ENCODE measurements around the gene DOCK8.

DOCK8 gene

DNA sequence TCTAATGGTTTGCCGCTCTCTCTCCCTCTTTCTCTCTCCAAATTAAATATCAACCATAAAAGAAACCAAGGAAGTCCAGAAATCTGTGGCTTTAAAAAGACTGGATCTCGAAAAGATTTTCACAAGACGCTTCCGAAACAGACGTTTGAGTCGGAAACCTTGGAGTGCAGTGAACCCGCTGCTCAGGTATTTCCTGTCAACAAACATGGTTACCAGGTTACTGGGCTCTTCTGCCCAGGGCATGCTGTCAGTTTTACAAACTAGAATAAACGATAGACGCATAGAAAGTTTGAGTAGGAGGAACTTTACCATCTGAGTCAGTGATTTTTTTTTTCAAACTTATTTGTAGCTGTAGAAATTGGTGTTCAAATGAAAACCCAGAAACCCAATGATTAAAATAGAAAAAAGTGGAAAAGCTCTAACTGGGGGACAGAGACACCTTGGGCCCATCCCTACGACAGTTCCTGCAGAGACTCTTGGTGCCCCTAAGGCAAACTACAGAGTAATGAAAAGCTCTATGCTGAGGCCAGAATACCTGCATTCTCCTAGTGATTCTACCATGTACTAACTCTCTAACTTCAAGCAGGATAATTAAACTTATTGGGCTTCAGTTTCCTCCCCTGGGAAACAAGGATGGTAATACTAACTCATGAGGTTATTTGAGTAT, 90.0 kb downstream of the DOCK8 start:
- Histone ChIP-seq H3K4me3 (ENCODE audit: low read length) (no peak overlapping the region), H3K4me1 (ENCODE audit: control insufficient read depth, insufficient read depth, low read length) (no peaks in the 10 kb centered on the region), H3K27me3 (ENCODE audit: control insufficient read depth, insufficient read depth, low read length) (no peaks in the 10 kb centered on the region), H3K9me3 (ENCODE audit: control insufficient read depth, low read length) (no peaks in the 10 kb centered on the region), H3K9ac (ENCODE audit: low read length) (no peak overlapping the region), H3K36me3 (ENCODE audit: control insufficient read depth, insufficient read depth, low read length) (no peaks in the 10 kb centered on the region)

GRCh38 chr9:306907-307306, 92.2 kb downstream of the DOCK8 start:
- no peak overlapping the region for H3K9ac ChIP-seq (ENCODE audit: low read length)
- no peaks in the 10 kb centered on the region for H3K36me3 ChIP-seq (ENCODE audit: control insufficient read depth, insufficient read depth, low read length)
- H3K27me3 ChIP-seq (ENCODE audit: control insufficient read depth, insufficient read depth, low read length), result no peaks in the 10 kb centered on the region
- no peaks in the 10 kb centered on the region for H3K4me1 ChIP-seq (ENCODE audit: control insufficient read depth, insufficient read depth, low read length)
- H3K9me3 ChIP-seq (ENCODE audit: control insufficient read depth, low read length), result no peaks in the 10 kb centered on the region
- no peak overlapping the region for H3K4me3 ChIP-seq (ENCODE audit: low read length)

- Histone ChIP-seq H3K27me3 (ENCODE audit: control insufficient read depth, insufficient read depth, low read length) (no peaks in the 10 kb centered on the region), H3K4me3 (ENCODE audit: low read length) (no peak overlapping the region), H3K9me3 (ENCODE audit: control insufficient read depth, low read length) (no peaks in the 10 kb centered on the region), H3K4me1 (ENCODE audit: control insufficient read depth, insufficient read depth, low read length) (no peaks in the 10 kb centered on the region), H3K36me3 (ENCODE audit: control insufficient read depth, insufficient read depth, low read length) (no peaks in the 10 kb centered on the region), H3K9ac (ENCODE audit: low read length) (no peak overlapping the region)
These were observed 97.2 kb downstream of the DOCK8 start for GRCh38 chr9:311841-312240.

GRCh38 chr9:312596-313320, 98.1 kb downstream of the DOCK8 start:
- no peaks in the 10 kb centered on the region for H3K27me3 ChIP-seq (ENCODE audit: control insufficient read depth, insufficient read depth, low read length)
- no peak overlapping the region for H3K4me3 ChIP-seq (ENCODE audit: low read length)
- H3K9me3 ChIP-seq (ENCODE audit: control insufficient read depth, low read length), result no peaks in the 10 kb centered on the region
- H3K36me3 ChIP-seq (ENCODE audit: control insufficient read depth, insufficient read depth, low read length), result no peaks in the 10 kb centered on the region
- H3K4me1 ChIP-seq (ENCODE audit: control insufficient read depth, insufficient read depth, low read length), result no peaks in the 10 kb centered on the region
- no peak overlapping the region for H3K9ac ChIP-seq (ENCODE audit: low read length)

DNA sequence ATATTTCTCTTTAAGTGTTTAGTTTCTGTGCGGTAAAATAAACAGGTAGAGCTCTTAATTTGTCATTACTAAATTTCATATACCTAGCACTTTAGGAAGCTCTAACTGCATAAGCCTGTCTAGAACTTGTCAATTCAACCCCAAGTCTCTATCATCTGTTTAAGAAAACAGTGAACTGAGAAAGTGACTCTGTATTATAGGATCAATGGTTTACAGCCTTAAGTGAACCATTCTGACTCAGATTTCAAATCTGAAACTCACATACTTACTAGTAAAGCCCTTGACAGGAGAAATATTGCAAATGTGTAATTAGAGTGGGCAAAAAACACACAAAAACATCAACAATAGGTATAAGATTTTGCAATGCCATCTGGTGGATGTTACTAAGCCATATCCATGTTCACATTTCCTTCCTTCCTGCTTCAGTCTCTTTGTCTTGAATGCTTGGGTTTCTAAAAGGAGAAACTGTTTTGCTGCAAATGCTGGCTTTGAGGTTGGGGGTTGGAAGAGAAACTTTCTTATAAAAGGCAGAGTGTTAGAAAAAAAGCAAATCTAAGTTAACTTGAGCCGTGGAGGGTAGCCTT, 101.8 kb downstream of the DOCK8 start:
- no peak overlapping the region for H3K9ac ChIP-seq (ENCODE audit: low read length)
- H3K27me3 ChIP-seq (ENCODE audit: control insufficient read depth, insufficient read depth, low read length), result no peaks in the 10 kb centered on the region
- H3K4me1 ChIP-seq (ENCODE audit: control insufficient read depth, insufficient read depth, low read length), result no peaks in the 10 kb centered on the region
- H3K36me3 ChIP-seq (ENCODE audit: control insufficient read depth, insufficient read depth, low read length), result no peaks in the 10 kb centered on the region
- H3K9me3 ChIP-seq (ENCODE audit: control insufficient read depth, low read length), result no peaks in the 10 kb centered on the region
- no peak overlapping the region for H3K4me3 ChIP-seq (ENCODE audit: low read length)

DNA sequence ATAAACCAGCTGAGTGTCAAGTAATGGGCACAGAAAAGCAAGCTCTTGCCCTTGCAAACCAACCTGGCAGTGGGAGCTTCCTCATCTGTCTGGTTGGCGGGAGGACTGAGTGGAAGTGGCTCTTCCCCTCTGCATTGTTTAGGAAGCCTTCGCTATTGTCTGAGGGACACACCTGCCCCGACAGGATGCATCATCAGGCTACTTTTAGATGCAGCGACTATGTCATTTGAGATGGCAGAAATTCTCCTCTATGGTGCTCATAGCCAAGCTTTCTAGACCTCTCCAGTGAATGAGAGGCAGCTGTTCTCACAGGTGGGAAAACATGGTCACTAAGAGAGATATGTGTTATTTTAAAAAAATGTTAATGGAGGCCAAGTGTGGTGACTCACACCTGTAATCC, 104.0 kb downstream of the DOCK8 start:
- Histone ChIP-seq H3K4me1 (ENCODE audit: control insufficient read depth, insufficient read depth, low read length) (no peaks in the 10 kb centered on the region), H3K9me3 (ENCODE audit: control insufficient read depth, low read length) (no peaks in the 10 kb centered on the region), H3K4me3 (ENCODE audit: low read length) (no peak overlapping the region), H3K36me3 (ENCODE audit: control insufficient read depth, insufficient read depth, low read length) (no peaks in the 10 kb centered on the region), H3K9ac (ENCODE audit: low read length) (no peak overlapping the region), H3K27me3 (ENCODE audit: control insufficient read depth, insufficient read depth, low read length) (no peaks in the 10 kb centered on the region)

- Histone ChIP-seq H3K9me3 (ENCODE audit: control insufficient read depth, low read length) (no peaks in the 10 kb centered on the region), H3K9ac (ENCODE audit: low read length) (no peak overlapping the region), H3K27me3 (ENCODE audit: control insufficient read depth, insufficient read depth, low read length) (no peaks in the 10 kb centered on the region), H3K36me3 (ENCODE audit: control insufficient read depth, insufficient read depth, low read length) (no peaks in the 10 kb centered on the region), H3K4me1 (ENCODE audit: control insufficient read depth, insufficient read depth, low read length) (no peaks in the 10 kb centered on the region), H3K4me3 (ENCODE audit: low read length) (no peak overlapping the region)
These were observed 110.3 kb downstream of the DOCK8 start for GRCh38 chr9:324971-325370.

GRCh38 chr9:326667-327066, 112.0 kb downstream of the DOCK8 start:
- Histone ChIP-seq H3K27me3 (ENCODE audit: control insufficient read depth, insufficient read depth, low read length) (no peaks in the 10 kb centered on the region), H3K4me1 (ENCODE audit: control insufficient read depth, insufficient read depth, low read length) (no peaks in the 10 kb centered on the region), H3K9ac (ENCODE audit: low read length) (no peak overlapping the region), H3K36me3 (ENCODE audit: control insufficient read depth, insufficient read depth, low read length) (no peaks in the 10 kb centered on the region), H3K9me3 (ENCODE audit: control insufficient read depth, low read length) (no peaks in the 10 kb centered on the region), H3K4me3 (ENCODE audit: low read length) (no peak overlapping the region)

DNA sequence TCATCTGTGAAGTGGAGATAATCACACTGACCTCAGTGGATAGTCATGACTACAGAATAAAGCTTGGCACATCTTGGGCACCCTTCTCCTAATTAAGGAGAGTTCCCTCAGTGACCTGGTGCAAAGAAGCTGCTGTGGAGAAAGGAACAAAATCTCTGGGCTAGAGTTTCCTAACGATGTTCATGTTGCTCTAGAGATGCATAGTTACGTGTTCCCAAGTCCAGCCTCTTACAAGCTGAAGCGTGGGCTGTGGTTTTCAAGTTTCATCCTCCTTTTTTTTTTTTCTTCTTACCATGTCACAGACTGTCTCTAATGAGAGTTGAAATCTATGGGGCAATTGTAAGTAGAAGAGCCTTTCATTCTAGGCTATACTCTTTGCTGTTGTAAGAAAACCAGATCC, 113.8 kb downstream of the DOCK8 start:
- Histone ChIP-seq H3K4me3 (ENCODE audit: low read length) (no peak overlapping the region), H3K36me3 (ENCODE audit: control insufficient read depth, insufficient read depth, low read length) (no peaks in the 10 kb centered on the region), H3K27me3 (ENCODE audit: control insufficient read depth, insufficient read depth, low read length) (no peaks in the 10 kb centered on the region), H3K4me1 (ENCODE audit: control insufficient read depth, insufficient read depth, low read length) (no peaks in the 10 kb centered on the region), H3K9me3 (ENCODE audit: control insufficient read depth, low read length) (no peaks in the 10 kb centered on the region), H3K9ac (ENCODE audit: low read length) (no peak overlapping the region)

DNA sequence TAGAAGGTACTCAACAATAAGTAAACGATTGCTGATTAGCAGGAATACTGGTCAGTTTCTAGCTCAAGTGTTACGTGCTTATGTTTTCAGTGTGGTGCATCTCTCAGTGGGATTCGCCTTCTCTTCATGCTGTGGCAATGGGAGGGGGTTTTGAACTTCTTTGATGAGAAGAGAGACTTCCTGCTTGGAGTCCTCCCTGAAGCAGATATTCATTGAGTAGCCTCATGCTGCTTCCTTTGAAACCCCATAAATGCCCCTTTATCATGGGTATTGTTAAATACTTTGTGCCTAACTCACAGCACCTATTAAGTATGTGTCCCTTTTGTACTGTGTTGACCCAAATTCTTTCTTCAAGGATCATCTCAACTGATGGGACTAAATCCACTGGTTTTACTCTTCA, 116.5 kb downstream of the DOCK8 start:
- Histone ChIP-seq H3K4me3 (ENCODE audit: low read length) (no peak overlapping the region), H3K27me3 (ENCODE audit: control insufficient read depth, insufficient read depth, low read length) (no peaks in the 10 kb centered on the region), H3K9me3 (ENCODE audit: control insufficient read depth, low read length) (no peaks in the 10 kb centered on the region), H3K36me3 (ENCODE audit: control insufficient read depth, insufficient read depth, low read length) (no peaks in the 10 kb centered on the region), H3K4me1 (ENCODE audit: control insufficient read depth, insufficient read depth, low read length) (peaks cover 18% of the 10 kb centered on the region), H3K9ac (ENCODE audit: low read length) (no peak overlapping the region)

DNA sequence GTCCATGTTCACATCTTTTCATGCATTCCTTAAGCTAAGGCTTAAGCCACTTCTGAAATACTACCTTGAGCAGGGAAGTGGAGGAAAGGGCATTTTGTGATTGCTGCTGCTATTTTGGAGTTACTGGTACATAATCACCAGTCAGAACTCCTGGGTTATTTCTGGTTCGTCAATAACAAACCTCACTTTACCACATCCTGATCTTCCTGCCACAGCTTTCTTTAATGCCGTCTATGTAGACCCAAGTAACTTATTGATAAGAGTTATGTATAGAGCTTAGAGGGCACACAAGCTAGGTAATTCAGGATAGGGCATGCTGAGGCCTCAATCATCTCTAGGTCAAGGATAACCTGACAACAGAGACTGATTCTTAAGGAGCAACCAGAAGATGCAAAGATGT, 120.7 kb downstream of the DOCK8 start:
- no peaks in the 10 kb centered on the region for H3K9me3 ChIP-seq (ENCODE audit: control insufficient read depth, low read length)
- peaks cover 30% of the 10 kb centered on the region for H3K4me1 ChIP-seq (ENCODE audit: control insufficient read depth, insufficient read depth, low read length)
- no peaks in the 10 kb centered on the region for H3K27me3 ChIP-seq (ENCODE audit: control insufficient read depth, insufficient read depth, low read length)
- no peak overlapping the region for H3K4me3 ChIP-seq (ENCODE audit: low read length)
- H3K9ac ChIP-seq (ENCODE audit: low read length), result no peak overlapping the region
- H3K36me3 ChIP-seq (ENCODE audit: control insufficient read depth, insufficient read depth, low read length), result no peaks in the 10 kb centered on the region

GRCh38 chr9:336039-336438, 121.4 kb downstream of the DOCK8 start:
- no peaks in the 10 kb centered on the region for H3K36me3 ChIP-seq (ENCODE audit: control insufficient read depth, insufficient read depth, low read length)
- no peak overlapping the region for H3K4me3 ChIP-seq (ENCODE audit: low read length)
- no peak overlapping the region for H3K9ac ChIP-seq (ENCODE audit: low read length)
- H3K9me3 ChIP-seq (ENCODE audit: control insufficient read depth, low read length), result no peaks in the 10 kb centered on the region
- H3K27me3 ChIP-seq (ENCODE audit: control insufficient read depth, insufficient read depth, low read length), result no peaks in the 10 kb centered on the region
- peaks cover 30% of the 10 kb centered on the region for H3K4me1 ChIP-seq (ENCODE audit: control insufficient read depth, insufficient read depth, low read length)
